LHCN-M2 (cell line): Measurements from ENCODE around the gene RBBP4. TPM values are rescaled to one million over a fixed set of nuclear protein-coding genes. Genes with fewer than 3 reads are reported as not detected.
A peak's percentile ranks its signal among the peaks of the same experiment; 100 is the strongest.

Experiments used
- DNase-seq: peaks from one replicate; pipeline ENCODE4 v3.0.0-alpha.2; 2012; ENCODE audit warnings: low read depth
- total RNA-seq: library from RNA; depleted of rRNA; stranded (reverse); fragments of >200 nt; gene quantifications from 2 replicates; pipeline ENCODE4 v1.2.3, GENCODE V29; 2014; rRNA removed

RBBP4 gene
- total RNA-seq, 1 experiment from 2014 or later: 150 TPM

DNA sequence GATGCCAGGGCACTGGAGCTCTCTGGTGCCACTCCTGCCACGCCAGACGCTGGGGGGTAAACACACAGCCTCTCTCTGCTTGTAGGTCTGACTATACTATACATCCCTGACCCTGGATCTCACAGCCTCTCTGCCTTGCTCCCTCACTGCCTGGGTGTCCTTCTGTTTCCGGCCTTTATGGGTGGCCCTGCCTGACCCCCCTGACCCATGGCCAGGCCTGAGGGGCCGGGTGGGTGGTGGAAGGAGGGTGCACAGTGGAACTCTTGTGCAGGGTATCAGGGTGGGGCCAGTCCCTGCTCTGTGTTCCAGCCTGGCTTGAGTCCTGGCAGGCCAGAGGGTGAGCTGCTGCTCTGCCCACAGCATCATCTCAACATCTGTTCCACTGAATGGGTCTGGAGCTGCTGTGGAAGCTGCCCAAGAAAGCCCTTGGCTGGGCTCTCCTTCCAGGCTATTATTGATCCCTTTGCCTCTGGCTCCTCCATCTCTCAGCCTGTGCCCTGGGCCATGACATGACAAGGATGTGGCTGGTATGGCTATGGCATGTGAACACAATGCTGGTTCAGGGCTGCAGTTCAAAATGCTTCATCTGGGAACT, 68.8 kb downstream of the RBBP4 start:
- DNase-seq: no peak

- peak; percentile 94 for DNase-seq
Observed at GRCh38 chr1:32724678-32725614, 73.9 kb downstream of the RBBP4 start.

- no peak for DNase-seq
Observed at GRCh38 chr1:32725615-32725982, 74.6 kb downstream of the RBBP4 start.

DNA sequence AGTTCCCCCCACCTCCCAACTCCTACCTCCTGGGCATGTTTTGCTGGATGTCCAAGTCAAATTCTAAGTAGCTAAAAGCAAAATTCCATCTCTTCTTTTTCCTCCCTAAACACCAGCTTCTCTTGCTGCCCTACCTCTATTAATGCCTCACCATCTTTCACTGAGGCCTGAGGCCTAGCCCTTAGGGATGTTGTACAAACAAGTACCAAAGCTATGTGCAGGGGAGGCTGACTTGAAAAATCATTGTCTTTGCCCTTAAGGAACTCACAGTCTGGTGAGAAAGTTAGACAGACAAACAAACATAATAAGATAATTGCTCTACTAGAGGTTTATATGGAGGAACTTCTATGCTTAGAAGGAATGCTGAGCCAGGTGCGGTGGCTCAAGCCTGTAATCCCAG, 76.9 kb downstream of the RBBP4 start:
- DNase-seq: no peak

DNA sequence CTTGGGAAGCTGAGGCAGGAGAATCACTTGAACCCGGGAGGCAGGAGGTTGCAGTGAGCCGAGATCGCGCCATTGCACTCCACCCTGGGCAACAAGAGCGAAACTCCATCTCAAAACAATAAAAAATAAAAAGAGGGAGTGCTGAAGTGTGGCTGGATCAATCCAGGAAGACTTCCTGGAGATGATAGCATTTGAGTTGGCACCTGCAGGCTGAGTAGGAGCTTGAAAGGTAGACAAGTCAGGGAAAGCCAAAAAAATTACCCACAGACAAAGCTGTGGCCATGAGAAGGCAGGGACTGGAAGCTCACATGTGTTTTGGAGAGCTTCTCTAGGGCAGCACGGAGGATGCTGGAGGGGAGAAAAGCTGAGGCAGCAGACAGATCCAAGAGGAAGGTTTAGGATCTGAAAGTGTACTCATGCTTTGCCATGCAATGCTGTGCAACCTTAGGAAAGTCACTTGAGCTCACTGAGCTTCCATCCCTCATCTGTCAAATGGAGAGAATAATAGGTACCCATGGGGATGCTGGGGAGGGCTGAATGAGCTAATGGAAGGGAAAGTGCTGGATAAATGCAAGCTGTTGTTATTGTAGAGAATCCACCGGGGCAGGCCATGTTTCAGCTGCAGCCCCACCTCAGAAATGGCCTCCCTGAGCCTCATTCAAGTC, 77.5 kb downstream of the RBBP4 start:
- no peak for DNase-seq

GRCh38 chr1:32729254-32730046, 78.4 kb downstream of the RBBP4 start:
- peak; percentile 24 for DNase-seq

- peak; percentile 94 for DNase-seq
Observed at GRCh38 chr1:32733582-32734321, 82.7 kb downstream of the RBBP4 start.

Other genes with a start within 250 kb of the RBBP4 start
- not detected in 2 replicates for gene ZBTB8B, start 186.1 kb upstream of the RBBP4 start, total RNA-seq
- 5.2 and 5.7 TPM in 2 replicates for gene ZBTB8A, start 111.8 kb upstream of the RBBP4 start, total RNA-seq
- 33.0 and 34.3 TPM in 2 replicates for gene ZBTB8OS, start 658 bp upstream of the RBBP4 start, total RNA-seq
- 50.5 and 55.2 TPM in 2 replicates for gene SYNC, start 51.6 kb downstream of the RBBP4 start, total RNA-seq
- 57.8 and 64.5 TPM in 2 replicates for gene YARS1, start 166.2 kb downstream of the RBBP4 start, total RNA-seq
- gene S100PBP, start 166.4 kb downstream of the RBBP4 start, total RNA-seq: 33.7 and 41.0 TPM in 2 replicates
- gene FNDC5, start 219.7 kb downstream of the RBBP4 start, total RNA-seq: 8.7 and 28.5 TPM in 2 replicates
- not detected in 2 replicates for gene HPCA, start 235.3 kb downstream of the RBBP4 start, total RNA-seq